ENCODE data around the gene TTLL13.

DNA sequence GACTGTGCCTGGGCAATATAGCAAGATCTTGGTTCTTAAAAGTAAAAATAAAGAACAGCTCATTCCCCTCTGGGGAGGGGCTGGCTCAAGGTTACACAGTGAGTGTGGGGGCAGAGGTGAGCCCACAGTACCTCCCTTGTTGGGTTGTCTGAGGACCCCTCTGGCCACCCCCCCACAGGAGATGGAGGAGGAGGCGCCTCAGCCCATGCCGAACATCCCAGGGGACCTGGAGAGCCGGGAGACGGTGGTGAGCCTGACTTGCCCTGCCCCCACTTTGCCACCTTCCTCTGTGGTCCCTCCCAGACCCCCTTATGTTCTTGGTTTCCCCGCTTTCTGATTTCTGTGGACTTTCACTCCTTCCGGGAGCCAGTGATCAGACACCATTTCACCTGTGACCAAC, 44.8 kb downstream of the TTLL13 start:
- TF ChIP-seq POLR2AphosphoS5 (IDR thresholded peaks at IDR 0.05): no peak
- no peak for TF ChIP-seq CTCF (IDR thresholded peaks at IDR 0.05)
- TF ChIP-seq POLR2A (IDR thresholded peaks at IDR 0.05): no peak
